Measurements from ENCODE around the gene UBE2E2.

UBE2E2 gene

GRCh38 chr3:23404246-23404645 is 201.1 kb downstream of the UBE2E2 start:
- no peaks in the 10 kb centered on the region for H3K36me3 ChIP-seq (ENCODE audit: insufficient read depth, low read length)
- H3K4me3 ChIP-seq (ENCODE audit: low read depth in 1 of 2, low read length in 2 of 2), result no peak overlapping the region
- no peak overlapping the region for H3K27ac ChIP-seq (ENCODE audit: low read depth, low read length)
- no peaks in the 10 kb centered on the region for H3K9me3 ChIP-seq (ENCODE audit: low read length)
- no peak overlapping the region for H3K9ac ChIP-seq (ENCODE audit: low read length)
- H3K27me3 ChIP-seq (ENCODE audit: control insufficient read depth in 1 of 2, insufficient read depth in 2 of 2, low read length in 2 of 2), result no peaks in the 10 kb centered on the region
- no peaks in the 10 kb centered on the region for H3K4me1 ChIP-seq (ENCODE audit: insufficient read depth, low read length)

DNA sequence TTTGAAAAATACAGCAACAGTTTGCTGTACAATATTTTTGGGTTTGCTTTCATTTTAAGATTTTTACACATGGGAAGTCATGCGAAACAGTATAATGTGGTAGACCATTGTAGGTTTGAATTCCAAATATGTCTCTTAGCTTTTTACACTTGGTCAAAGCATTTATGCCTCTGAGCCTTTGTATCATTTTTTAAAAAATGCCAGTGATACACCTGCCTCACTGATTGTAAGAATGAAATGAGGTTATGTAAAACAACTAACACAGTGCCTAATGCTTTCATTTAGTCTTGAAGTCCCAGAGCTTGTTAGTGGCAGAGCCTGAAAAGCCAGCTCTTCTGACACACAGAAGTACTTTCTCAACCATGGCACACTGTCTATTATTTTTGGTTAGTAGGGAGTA is 202.0 kb downstream of the UBE2E2 start:
- Histone ChIP-seq H3K27me3 (ENCODE audit: control insufficient read depth in 1 of 2, insufficient read depth in 2 of 2, low read length in 2 of 2) (no peaks in the 10 kb centered on the region), H3K9ac (ENCODE audit: low read length) (no peak overlapping the region), H3K9me3 (ENCODE audit: low read length) (no peaks in the 10 kb centered on the region), H3K4me3 (ENCODE audit: low read depth in 1 of 2, low read length in 2 of 2) (no peak overlapping the region), H3K36me3 (ENCODE audit: insufficient read depth, low read length) (no peaks in the 10 kb centered on the region), H3K4me1 (ENCODE audit: insufficient read depth, low read length) (no peaks in the 10 kb centered on the region), H3K27ac (ENCODE audit: low read depth, low read length) (no peak overlapping the region)

DNA sequence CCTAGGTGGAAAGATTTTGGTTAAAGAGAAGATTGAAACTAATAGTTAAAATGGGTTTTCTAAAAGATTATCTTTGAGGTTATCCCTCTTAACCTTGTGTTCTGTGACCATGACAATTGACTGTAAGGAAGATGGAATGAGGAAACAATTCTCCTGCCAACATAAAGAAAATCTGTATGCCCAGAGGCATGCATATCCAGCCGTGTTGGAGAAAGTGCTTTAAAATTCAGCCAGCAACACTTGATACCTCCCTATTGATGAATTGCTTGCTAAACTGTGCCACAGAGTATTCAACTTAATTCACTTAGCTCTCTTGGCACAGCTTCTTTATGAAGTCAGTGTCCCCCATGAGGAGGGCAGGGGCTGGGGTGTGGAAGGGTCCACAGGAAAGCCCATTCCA is 203.5 kb downstream of the UBE2E2 start:
- no peak overlapping the region for H3K4me3 ChIP-seq (ENCODE audit: low read depth in 1 of 2, low read length in 2 of 2)
- no peaks in the 10 kb centered on the region for H3K36me3 ChIP-seq (ENCODE audit: insufficient read depth, low read length)
- no peak overlapping the region for H3K27ac ChIP-seq (ENCODE audit: low read depth, low read length)
- H3K27me3 ChIP-seq (ENCODE audit: control insufficient read depth in 1 of 2, insufficient read depth in 2 of 2, low read length in 2 of 2), result no peaks in the 10 kb centered on the region
- no peaks in the 10 kb centered on the region for H3K9me3 ChIP-seq (ENCODE audit: low read length)
- H3K4me1 ChIP-seq (ENCODE audit: insufficient read depth, low read length), result no peaks in the 10 kb centered on the region
- no peak overlapping the region for H3K9ac ChIP-seq (ENCODE audit: low read length)

- peaks cover 5% of the 10 kb centered on the region for H3K4me1 ChIP-seq (ENCODE audit: insufficient read depth, low read length)
- no peak overlapping the region for H3K27ac ChIP-seq (ENCODE audit: low read depth, low read length)
- no peaks in the 10 kb centered on the region for H3K27me3 ChIP-seq (ENCODE audit: control insufficient read depth in 1 of 2, insufficient read depth in 2 of 2, low read length in 2 of 2)
- H3K9me3 ChIP-seq (ENCODE audit: low read length), result no peaks in the 10 kb centered on the region
- no peak overlapping the region for H3K4me3 ChIP-seq (ENCODE audit: low read depth in 1 of 2, low read length in 2 of 2)
- H3K36me3 ChIP-seq (ENCODE audit: insufficient read depth, low read length), result no peaks in the 10 kb centered on the region
- H3K9ac ChIP-seq (ENCODE audit: low read length), result no peak overlapping the region
These were observed 214.9 kb downstream of the UBE2E2 start for GRCh38 chr3:23418026-23418425.

GRCh38 chr3:23421811-23422516 is 218.8 kb downstream of the UBE2E2 start:
- H3K4me3 ChIP-seq (ENCODE audit: low read depth in 1 of 2, low read length in 2 of 2), result no peak overlapping the region
- H3K27me3 ChIP-seq (ENCODE audit: control insufficient read depth in 1 of 2, insufficient read depth in 2 of 2, low read length in 2 of 2), result no peaks in the 10 kb centered on the region
- peaks cover 5% of the 10 kb centered on the region for H3K4me1 ChIP-seq (ENCODE audit: insufficient read depth, low read length)
- no peak overlapping the region for H3K27ac ChIP-seq (ENCODE audit: low read depth, low read length)
- no peaks in the 10 kb centered on the region for H3K9me3 ChIP-seq (ENCODE audit: low read length)
- no peaks in the 10 kb centered on the region for H3K36me3 ChIP-seq (ENCODE audit: insufficient read depth, low read length)
- no peak overlapping the region for H3K9ac ChIP-seq (ENCODE audit: low read length)

DNA sequence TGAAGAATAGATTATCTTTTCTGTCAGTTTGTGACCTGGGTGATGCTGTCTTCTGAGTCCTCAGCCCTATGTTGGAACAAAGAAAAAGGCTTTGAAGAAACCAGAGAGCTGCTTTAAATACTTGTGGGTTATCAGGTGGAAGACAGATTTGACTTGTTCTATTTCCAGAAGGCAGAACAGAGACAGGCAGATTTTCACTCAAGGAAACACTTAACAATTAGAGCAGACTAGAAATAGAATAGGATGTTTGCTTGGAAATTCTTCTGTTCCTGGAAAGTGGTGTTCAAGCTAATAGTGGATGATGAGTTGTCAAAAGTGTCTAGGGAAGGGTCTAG is 219.4 kb downstream of the UBE2E2 start:
- H3K27ac ChIP-seq (ENCODE audit: low read depth, low read length), result no peak overlapping the region
- no peak overlapping the region for H3K9ac ChIP-seq (ENCODE audit: low read length)
- no peaks in the 10 kb centered on the region for H3K36me3 ChIP-seq (ENCODE audit: insufficient read depth, low read length)
- H3K9me3 ChIP-seq (ENCODE audit: low read length), result no peaks in the 10 kb centered on the region
- H3K4me3 ChIP-seq (ENCODE audit: low read depth in 1 of 2, low read length in 2 of 2), result no peak overlapping the region
- H3K4me1 ChIP-seq (ENCODE audit: insufficient read depth, low read length), result peaks cover 5% of the 10 kb centered on the region
- H3K27me3 ChIP-seq (ENCODE audit: control insufficient read depth in 1 of 2, insufficient read depth in 2 of 2, low read length in 2 of 2), result no peaks in the 10 kb centered on the region

GRCh38 chr3:23425410-23425809 is 222.3 kb downstream of the UBE2E2 start:
- H3K4me3 ChIP-seq (ENCODE audit: low read depth in 1 of 2, low read length in 2 of 2), result no peak overlapping the region
- peaks cover 5% of the 10 kb centered on the region for H3K4me1 ChIP-seq (ENCODE audit: insufficient read depth, low read length)
- no peak overlapping the region for H3K9ac ChIP-seq (ENCODE audit: low read length)

GRCh38 chr3:23430781-23431398 is 227.8 kb downstream of the UBE2E2 start:
- Histone ChIP-seq H3K4me3 (ENCODE audit: low read depth in 1 of 2, low read length in 2 of 2) (no peak overlapping the region), H3K9ac (ENCODE audit: low read length) (no peak overlapping the region), H3K9me3 (ENCODE audit: low read length) (no peaks in the 10 kb centered on the region), H3K27ac (ENCODE audit: low read depth, low read length) (no peak overlapping the region), H3K4me1 (ENCODE audit: insufficient read depth, low read length) (peaks cover 4% of the 10 kb centered on the region), H3K27me3 (ENCODE audit: control insufficient read depth in 1 of 2, insufficient read depth in 2 of 2, low read length in 2 of 2) (no peaks in the 10 kb centered on the region), H3K36me3 (ENCODE audit: insufficient read depth, low read length) (no peaks in the 10 kb centered on the region)

More at GRCh38 chr3:23425410-23425809, 222.3 kb downstream of the UBE2E2 start:
- H3K27ac ChIP-seq (ENCODE audit: low read depth, low read length), result no peak overlapping the region
- no peaks in the 10 kb centered on the region for H3K27me3 ChIP-seq (ENCODE audit: control insufficient read depth in 1 of 2, insufficient read depth in 2 of 2, low read length in 2 of 2)
- no peaks in the 10 kb centered on the region for H3K9me3 ChIP-seq (ENCODE audit: low read length)
- H3K36me3 ChIP-seq (ENCODE audit: insufficient read depth, low read length), result no peaks in the 10 kb centered on the region

DNA sequence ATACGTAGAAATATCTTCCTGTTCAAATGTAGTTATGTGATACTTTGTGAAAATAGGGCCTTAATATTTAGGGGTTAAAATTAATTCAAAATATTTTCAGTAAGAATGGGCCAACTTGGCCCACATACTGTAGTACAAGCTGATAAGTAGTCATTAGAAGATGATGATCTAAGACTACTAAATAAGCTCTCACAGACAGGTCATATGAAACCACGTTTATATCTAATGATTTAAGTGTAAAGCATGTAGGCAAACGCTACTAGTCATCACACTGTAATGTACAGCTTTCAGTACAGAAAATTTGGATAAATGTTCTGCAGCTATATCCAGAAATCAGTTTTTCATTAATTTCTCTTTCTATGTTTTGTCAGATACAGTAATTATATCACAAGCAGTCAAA is 228.6 kb downstream of the UBE2E2 start:
- Histone ChIP-seq H3K4me1 (ENCODE audit: insufficient read depth, low read length) (peaks cover 4% of the 10 kb centered on the region), H3K36me3 (ENCODE audit: insufficient read depth, low read length) (no peaks in the 10 kb centered on the region), H3K9me3 (ENCODE audit: low read length) (no peaks in the 10 kb centered on the region), H3K27me3 (ENCODE audit: control insufficient read depth in 1 of 2, insufficient read depth in 2 of 2, low read length in 2 of 2) (no peaks in the 10 kb centered on the region), H3K4me3 (ENCODE audit: low read depth in 1 of 2, low read length in 2 of 2) (no peak overlapping the region), H3K27ac (ENCODE audit: low read depth, low read length) (no peak overlapping the region), H3K9ac (ENCODE audit: low read length) (no peak overlapping the region)

DNA sequence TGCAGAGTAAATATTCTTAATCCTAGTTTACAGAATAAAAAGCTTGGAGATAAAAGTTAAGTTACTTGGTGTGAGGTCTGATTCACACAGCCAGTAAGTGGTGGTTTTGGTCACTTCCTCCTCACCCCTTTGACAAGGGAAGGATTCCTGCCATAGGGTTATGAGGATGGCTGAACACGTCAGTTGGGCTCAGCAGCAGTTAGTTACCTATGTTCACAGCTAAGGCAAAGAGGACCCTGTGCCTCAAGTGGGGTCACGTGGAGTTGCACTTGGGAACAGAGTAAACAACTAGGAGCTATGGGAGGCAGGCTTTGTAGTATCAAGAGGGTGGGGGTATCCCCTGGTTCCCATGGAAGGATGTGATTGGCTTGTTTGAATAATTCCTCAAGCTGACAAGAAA is 232.2 kb downstream of the UBE2E2 start:
- Histone ChIP-seq H3K4me3 (ENCODE audit: low read depth in 1 of 2, low read length in 2 of 2) (no peak overlapping the region), H3K27me3 (ENCODE audit: control insufficient read depth in 1 of 2, insufficient read depth in 2 of 2, low read length in 2 of 2) (no peaks in the 10 kb centered on the region), H3K9ac (ENCODE audit: low read length) (no peak overlapping the region), H3K9me3 (ENCODE audit: low read length) (no peaks in the 10 kb centered on the region), H3K27ac (ENCODE audit: low read depth, low read length) (no peak overlapping the region), H3K4me1 (ENCODE audit: insufficient read depth, low read length) (peaks cover 4% of the 10 kb centered on the region), H3K36me3 (ENCODE audit: insufficient read depth, low read length) (no peaks in the 10 kb centered on the region)

DNA sequence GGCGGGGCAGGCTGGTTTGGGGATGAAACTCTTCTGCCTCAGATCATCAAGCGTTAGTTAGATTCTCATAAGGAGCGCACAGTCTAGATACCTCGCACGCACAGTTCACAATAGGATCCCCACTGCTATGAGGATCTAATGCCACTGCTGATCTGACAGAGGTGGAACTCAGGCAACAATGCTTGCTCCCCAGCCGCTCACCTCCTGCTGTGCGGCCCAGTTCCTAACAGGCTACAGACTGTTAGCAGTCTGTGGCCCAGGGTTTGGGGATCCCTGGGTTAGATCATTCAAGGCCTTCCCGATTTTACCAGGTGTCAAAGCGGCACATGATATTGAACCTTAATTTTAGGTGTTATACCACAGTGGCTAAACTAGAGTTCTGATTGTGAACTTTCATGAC is 232.8 kb downstream of the UBE2E2 start:
- H3K36me3 ChIP-seq (ENCODE audit: insufficient read depth, low read length), result no peaks in the 10 kb centered on the region
- H3K9ac ChIP-seq (ENCODE audit: low read length), result no peak overlapping the region
- no peaks in the 10 kb centered on the region for H3K9me3 ChIP-seq (ENCODE audit: low read length)
- no peaks in the 10 kb centered on the region for H3K27me3 ChIP-seq (ENCODE audit: control insufficient read depth in 1 of 2, insufficient read depth in 2 of 2, low read length in 2 of 2)
- no peak overlapping the region for H3K27ac ChIP-seq (ENCODE audit: low read depth, low read length)
- H3K4me3 ChIP-seq (ENCODE audit: low read depth in 1 of 2, low read length in 2 of 2), result no peak overlapping the region
- H3K4me1 ChIP-seq (ENCODE audit: insufficient read depth, low read length), result peaks cover 2% of the 10 kb centered on the region

All from muscle layer of colon (tissue), 2 donors.